Measurements from ENCODE around the gene RAB15.

Gene RAB15

DNA sequence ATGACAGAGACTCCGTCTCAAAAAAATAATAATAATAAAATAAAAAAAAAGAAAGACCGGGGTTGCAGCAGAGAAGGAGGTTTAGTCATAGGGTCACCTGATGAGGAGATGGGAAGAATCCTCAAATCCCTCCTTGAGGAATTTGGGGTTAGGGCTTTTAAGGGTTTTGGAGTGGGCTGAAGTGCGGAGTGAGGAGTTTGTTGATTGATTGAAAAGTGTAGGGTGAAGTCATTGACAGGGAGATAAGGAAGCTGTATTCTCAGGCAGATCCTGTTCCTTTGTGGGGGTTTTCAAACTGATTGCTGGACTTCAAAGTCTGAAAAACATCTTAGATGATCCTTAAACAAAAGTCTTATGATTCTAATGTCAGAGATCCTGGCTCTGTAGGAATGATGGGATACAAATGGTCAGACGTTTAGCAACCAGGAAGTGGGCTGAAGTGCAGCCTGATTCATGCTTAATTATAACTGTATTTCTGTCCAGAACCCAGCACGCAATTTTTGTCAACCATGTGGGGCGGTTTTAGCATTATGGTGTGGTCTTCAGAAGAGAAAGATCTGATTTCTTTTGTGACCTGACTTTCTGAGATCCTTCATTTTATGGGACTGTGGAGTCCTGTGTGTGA lies 30.6 kb upstream of the RAB15 start:
- Histone ChIP-seq H3K9ac (ENCODE audit: low read length in 2 of 2) (no peak overlapping the region), H3K4me3 (ENCODE audit: low read length in 2 of 2) (no peak overlapping the region), H3K27ac (ENCODE audit: low read length) (no peak overlapping the region), H3K4me1 (ENCODE audit: control insufficient read depth, insufficient read depth, low read length) (peaks cover 5% of the 10 kb centered on the region), H3K9me3 (ENCODE audit: control insufficient read depth in 2 of 2, low read length in 2 of 2) (no peaks in the 10 kb centered on the region), H3K27me3 (ENCODE audit: control insufficient read depth in 1 of 2, insufficient read depth in 2 of 2, low read length in 2 of 2) (no peaks in the 10 kb centered on the region), H3K36me3 (ENCODE audit: control insufficient read depth in 2 of 2, insufficient read depth in 2 of 2, low read length in 2 of 2) (peaks cover 0 to 9% of the 10 kb centered on the region in 2 donors)

DNA sequence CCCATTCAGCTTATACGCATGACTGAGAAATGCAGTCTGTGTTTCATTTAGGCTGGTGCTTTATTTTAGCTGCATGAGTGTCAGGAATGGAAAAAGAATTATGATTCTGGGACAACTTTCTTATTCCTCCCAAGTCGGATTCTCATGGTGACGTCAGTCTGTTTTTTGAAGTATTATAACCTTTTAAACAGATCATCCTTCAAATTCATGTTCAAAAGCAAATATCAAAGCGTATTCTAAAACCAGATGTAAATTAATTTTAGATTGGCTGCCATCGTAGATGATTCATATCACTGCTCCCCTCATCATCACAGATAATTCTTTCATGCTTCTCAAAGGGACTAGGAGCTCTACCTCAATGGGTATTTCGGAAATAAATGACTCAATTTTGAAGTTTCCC lies 29.6 kb upstream of the RAB15 start:
- no peak overlapping the region for H3K9ac ChIP-seq (ENCODE audit: low read length in 2 of 2)
- no peaks in the 10 kb centered on the region for H3K9me3 ChIP-seq (ENCODE audit: control insufficient read depth in 2 of 2, low read length in 2 of 2)
- no peak overlapping the region for H3K27ac ChIP-seq (ENCODE audit: low read length)
- no peak overlapping the region for H3K4me3 ChIP-seq (ENCODE audit: low read length in 2 of 2)
- H3K36me3 ChIP-seq (ENCODE audit: control insufficient read depth in 2 of 2, insufficient read depth in 2 of 2, low read length in 2 of 2), result peaks cover 0 to 7% of the 10 kb centered on the region in 2 donors
- H3K4me1 ChIP-seq (ENCODE audit: control insufficient read depth, insufficient read depth, low read length), result peaks cover 5% of the 10 kb centered on the region
- no peaks in the 10 kb centered on the region for H3K27me3 ChIP-seq (ENCODE audit: control insufficient read depth in 1 of 2, insufficient read depth in 2 of 2, low read length in 2 of 2)

DNA sequence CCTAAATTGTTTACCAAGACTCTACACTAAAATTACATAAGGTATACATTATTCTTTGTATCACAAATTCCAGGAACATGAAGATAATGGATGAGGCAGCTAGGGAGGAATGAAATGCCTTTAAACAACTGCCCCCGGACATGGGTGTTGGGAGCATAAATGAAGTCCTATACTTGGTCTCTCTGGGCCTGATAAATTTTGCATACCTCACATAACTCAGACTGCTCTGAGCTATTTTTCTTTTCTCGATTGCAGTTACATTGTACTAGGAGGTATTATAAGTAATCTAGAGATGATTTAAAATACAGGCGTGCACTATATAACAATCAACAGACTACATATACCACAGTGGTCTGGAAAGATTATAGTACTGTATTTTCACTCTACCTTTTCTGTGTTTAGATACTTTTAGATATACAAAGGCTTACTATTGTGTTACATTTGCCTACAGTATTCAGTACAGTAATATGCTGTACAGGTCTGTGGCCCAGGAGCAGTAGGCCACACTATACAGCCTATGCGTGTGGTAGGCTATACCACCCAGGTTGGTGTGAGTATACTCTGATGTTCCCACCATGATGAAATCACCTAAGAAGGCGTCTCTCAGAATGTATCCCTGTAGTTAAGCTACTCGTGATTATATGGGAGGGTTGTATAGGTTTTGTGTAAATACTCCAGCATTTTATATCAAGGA lies 28.9 kb upstream of the RAB15 start:
- H3K27ac ChIP-seq (ENCODE audit: low read length), result no peak overlapping the region
- no peaks in the 10 kb centered on the region for H3K9me3 ChIP-seq (ENCODE audit: control insufficient read depth in 2 of 2, low read length in 2 of 2)
- H3K9ac ChIP-seq (ENCODE audit: low read length in 2 of 2), result no peak overlapping the region
- peaks cover 0 to 7% of the 10 kb centered on the region in 2 donors for H3K36me3 ChIP-seq (ENCODE audit: control insufficient read depth in 2 of 2, insufficient read depth in 2 of 2, low read length in 2 of 2)
- no peaks in the 10 kb centered on the region for H3K27me3 ChIP-seq (ENCODE audit: control insufficient read depth in 1 of 2, insufficient read depth in 2 of 2, low read length in 2 of 2)
- no peak overlapping the region for H3K4me3 ChIP-seq (ENCODE audit: low read length in 2 of 2)
- peaks cover 5% of the 10 kb centered on the region for H3K4me1 ChIP-seq (ENCODE audit: control insufficient read depth, insufficient read depth, low read length)

DNA sequence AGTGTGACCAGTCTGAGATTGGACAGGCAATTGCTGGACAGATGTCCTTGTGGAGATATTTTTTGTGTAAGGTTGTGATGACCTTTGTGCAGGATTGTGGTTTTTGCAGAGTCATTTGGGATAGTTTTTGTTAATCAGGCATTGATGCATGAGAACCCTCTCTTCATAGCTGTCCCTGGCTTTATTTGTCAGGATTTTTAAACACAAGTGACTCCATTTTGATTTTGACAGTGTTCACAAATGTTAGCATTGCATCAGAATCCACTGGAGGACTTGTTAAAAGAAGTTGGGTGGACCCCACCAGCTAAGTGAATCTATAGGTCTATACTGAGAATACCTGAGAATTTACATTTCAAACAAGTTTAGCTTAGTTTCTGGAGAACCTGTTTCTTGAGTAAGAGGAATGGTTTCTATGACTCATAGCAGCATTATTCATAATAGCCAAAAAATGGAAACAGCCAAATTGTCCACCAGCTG lies 26.4 kb upstream of the RAB15 start:
- H3K27ac ChIP-seq (ENCODE audit: low read length), result no peak overlapping the region
- peaks cover 5% of the 10 kb centered on the region for H3K4me1 ChIP-seq (ENCODE audit: control insufficient read depth, insufficient read depth, low read length)
- no peak overlapping the region for H3K4me3 ChIP-seq (ENCODE audit: low read length in 2 of 2)
- no peak overlapping the region for H3K9ac ChIP-seq (ENCODE audit: low read length in 2 of 2)
- no peaks in the 10 kb centered on the region for H3K9me3 ChIP-seq (ENCODE audit: control insufficient read depth in 2 of 2, low read length in 2 of 2)
- no peaks in the 10 kb centered on the region for H3K36me3 ChIP-seq (ENCODE audit: control insufficient read depth in 2 of 2, insufficient read depth in 2 of 2, low read length in 2 of 2)
- no peaks in the 10 kb centered on the region for H3K27me3 ChIP-seq (ENCODE audit: control insufficient read depth in 1 of 2, insufficient read depth in 2 of 2, low read length in 2 of 2)

DNA sequence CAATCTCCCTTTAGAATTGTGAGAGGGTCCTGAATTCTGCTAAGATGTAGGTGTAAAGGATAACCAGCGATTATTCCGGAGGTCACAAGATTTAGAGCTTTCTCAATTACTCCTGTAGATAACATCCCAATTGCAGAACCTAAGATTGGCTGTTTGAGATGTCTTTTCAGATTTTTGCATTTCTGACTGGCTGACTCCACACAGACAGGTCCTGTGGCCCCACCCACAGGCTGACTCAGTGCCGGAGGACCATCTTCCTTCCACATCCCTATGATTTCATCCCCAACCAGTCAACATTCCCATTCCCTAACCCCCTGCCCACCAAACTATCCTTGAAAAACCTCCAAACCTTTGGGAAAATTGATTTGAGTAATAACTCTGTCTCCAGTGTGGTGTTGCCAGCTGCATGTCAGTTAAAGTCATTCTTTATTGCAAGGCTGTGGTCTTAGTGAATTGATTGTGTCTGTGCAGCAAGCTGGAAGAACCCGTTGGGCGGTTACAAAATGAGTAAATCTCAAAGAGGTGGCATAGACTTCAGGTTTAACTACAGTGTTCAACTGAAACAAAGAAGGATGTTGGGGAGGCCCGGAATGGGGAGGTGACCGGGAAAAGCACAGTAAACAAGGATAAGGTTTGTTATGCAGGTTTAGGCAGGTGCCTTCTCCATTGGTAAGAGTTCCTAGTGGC lies 25.1 kb upstream of the RAB15 start:
- H3K9ac ChIP-seq (ENCODE audit: low read length in 2 of 2), result no peak overlapping the region
- no peaks in the 10 kb centered on the region for H3K36me3 ChIP-seq (ENCODE audit: control insufficient read depth in 2 of 2, insufficient read depth in 2 of 2, low read length in 2 of 2)
- H3K9me3 ChIP-seq (ENCODE audit: control insufficient read depth in 2 of 2, low read length in 2 of 2), result no peaks in the 10 kb centered on the region
- H3K27me3 ChIP-seq (ENCODE audit: control insufficient read depth in 1 of 2, insufficient read depth in 2 of 2, low read length in 2 of 2), result no peaks in the 10 kb centered on the region
- H3K4me1 ChIP-seq (ENCODE audit: control insufficient read depth, insufficient read depth, low read length), result peaks cover 5% of the 10 kb centered on the region
- no peak overlapping the region for H3K4me3 ChIP-seq (ENCODE audit: low read length in 2 of 2)
- no peak overlapping the region for H3K27ac ChIP-seq (ENCODE audit: low read length)

DNA sequence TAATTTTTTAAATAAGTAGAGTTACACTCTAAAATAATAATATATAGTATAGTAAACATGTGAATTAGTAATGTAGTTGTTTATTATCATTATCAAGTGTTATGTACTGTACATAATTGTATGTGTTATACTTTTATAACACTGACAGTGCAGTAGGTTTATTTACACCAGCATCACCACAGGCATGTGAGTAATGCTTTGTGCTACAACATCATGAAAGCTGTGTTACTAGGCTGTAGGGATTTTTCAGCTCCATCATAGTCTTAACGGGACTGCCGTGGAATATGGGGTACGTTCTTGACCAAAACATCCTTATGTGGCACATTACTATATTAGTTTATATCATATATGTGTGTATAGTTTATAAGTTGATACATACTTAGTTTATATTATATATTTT lies 23.2 kb upstream of the RAB15 start:
- Histone ChIP-seq H3K9me3 (ENCODE audit: control insufficient read depth in 2 of 2, low read length in 2 of 2) (no peaks in the 10 kb centered on the region), H3K4me1 (ENCODE audit: control insufficient read depth, insufficient read depth, low read length) (no peaks in the 10 kb centered on the region), H3K27ac (ENCODE audit: low read length) (no peak overlapping the region), H3K9ac (ENCODE audit: low read length in 2 of 2) (no peak overlapping the region), H3K4me3 (ENCODE audit: low read length in 2 of 2) (no peak overlapping the region), H3K27me3 (ENCODE audit: control insufficient read depth in 1 of 2, insufficient read depth in 2 of 2, low read length in 2 of 2) (no peaks in the 10 kb centered on the region), H3K36me3 (ENCODE audit: control insufficient read depth in 2 of 2, insufficient read depth in 2 of 2, low read length in 2 of 2) (no peaks in the 10 kb centered on the region)

DNA sequence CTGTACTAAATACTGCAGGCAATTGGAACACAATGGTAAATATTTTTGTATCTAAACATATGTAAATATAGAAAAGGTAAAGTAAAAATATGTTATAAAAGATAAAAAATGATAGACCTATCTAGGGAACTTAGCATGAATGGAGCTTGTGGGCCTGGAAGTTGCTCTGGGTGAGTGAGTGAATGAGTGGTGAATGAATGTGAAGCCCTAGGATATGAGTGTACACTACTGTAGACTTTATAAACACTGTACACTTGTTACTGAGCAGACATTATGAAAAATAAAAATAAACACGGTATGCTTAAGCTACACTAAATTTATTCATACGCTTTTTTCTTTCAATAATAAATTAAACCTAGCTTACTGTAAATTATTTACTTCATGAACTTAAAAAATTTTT lies 22.4 kb upstream of the RAB15 start:
- Histone ChIP-seq H3K27ac (ENCODE audit: low read length) (no peak overlapping the region), H3K9ac (ENCODE audit: low read length in 2 of 2) (no peak overlapping the region), H3K4me1 (ENCODE audit: control insufficient read depth, insufficient read depth, low read length) (no peaks in the 10 kb centered on the region), H3K36me3 (ENCODE audit: control insufficient read depth in 2 of 2, insufficient read depth in 2 of 2, low read length in 2 of 2) (no peaks in the 10 kb centered on the region), H3K27me3 (ENCODE audit: control insufficient read depth in 1 of 2, insufficient read depth in 2 of 2, low read length in 2 of 2) (no peaks in the 10 kb centered on the region), H3K9me3 (ENCODE audit: control insufficient read depth in 2 of 2, low read length in 2 of 2) (no peaks in the 10 kb centered on the region), H3K4me3 (ENCODE audit: low read length in 2 of 2) (no peak overlapping the region)

DNA sequence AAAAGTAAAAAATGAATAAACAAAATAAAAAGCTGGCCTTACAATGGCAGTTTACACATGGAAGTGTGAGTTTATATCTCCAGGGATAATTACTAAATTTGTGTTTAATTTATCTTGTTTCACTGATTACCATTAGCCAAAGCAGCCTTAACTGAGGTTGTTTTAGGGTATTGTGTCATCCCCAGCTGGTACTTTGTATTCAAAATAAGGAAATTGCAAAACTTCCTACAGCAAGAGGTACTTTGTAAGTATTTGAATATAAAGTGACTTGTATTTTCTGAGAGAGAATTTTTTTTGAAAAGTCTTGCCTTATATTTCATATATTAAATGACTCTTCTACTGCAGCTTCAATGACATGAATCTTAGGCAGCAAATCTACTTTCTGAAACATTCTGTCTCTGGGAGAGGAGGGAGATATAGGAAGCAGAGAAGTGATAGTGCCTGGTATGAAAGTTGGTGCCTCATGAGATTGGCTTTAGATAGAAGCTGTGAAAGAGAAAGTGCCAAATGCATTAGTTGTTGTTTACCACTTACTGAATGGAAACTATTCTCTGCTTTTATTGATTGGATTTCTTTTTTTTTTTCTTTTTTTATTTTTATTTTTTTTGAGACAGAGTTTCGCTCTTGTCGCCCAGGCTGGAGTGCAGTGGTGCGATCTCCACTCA lies 21.3 kb upstream of the RAB15 start:
- Histone ChIP-seq H3K9me3 (ENCODE audit: control insufficient read depth in 2 of 2, low read length in 2 of 2) (no peaks in the 10 kb centered on the region), H3K27ac (ENCODE audit: low read length) (no peak overlapping the region), H3K4me1 (ENCODE audit: control insufficient read depth, insufficient read depth, low read length) (no peaks in the 10 kb centered on the region), H3K36me3 (ENCODE audit: control insufficient read depth in 2 of 2, insufficient read depth in 2 of 2, low read length in 2 of 2) (no peaks in the 10 kb centered on the region), H3K27me3 (ENCODE audit: control insufficient read depth in 1 of 2, insufficient read depth in 2 of 2, low read length in 2 of 2) (no peaks in the 10 kb centered on the region), H3K4me3 (ENCODE audit: low read length in 2 of 2) (no peak overlapping the region), H3K9ac (ENCODE audit: low read length in 2 of 2) (no peak overlapping the region)

DNA sequence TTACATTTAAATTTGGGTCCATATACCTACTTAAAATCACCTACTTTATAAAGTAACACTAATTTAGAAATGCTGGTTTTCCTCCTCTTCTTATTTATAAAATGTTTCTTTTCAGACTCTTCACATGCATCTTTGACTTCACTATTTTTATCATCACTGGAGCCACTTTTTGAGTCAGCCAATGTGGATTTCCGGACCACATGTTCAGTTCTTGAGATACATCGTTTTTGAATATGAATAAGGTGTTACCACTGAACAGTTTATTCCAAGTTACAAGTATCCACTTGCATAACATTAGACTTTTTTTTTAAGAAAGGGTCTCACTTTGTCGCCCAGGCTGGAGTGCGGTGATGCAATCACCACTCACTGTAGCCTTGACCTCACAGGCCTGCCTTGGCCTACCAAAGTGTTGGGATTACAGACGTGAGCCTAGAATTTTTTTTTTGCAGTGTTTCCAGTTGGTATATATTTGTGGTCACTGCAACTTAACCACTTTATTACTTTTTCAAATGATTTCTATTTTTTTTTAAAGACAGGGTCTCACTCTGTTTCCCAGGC lies 20.3 kb upstream of the RAB15 start:
- Histone ChIP-seq H3K27me3 (ENCODE audit: control insufficient read depth in 1 of 2, insufficient read depth in 2 of 2, low read length in 2 of 2) (no peaks in the 10 kb centered on the region), H3K4me3 (ENCODE audit: low read length in 2 of 2) (no peak overlapping the region), H3K4me1 (ENCODE audit: control insufficient read depth, insufficient read depth, low read length) (peaks cover 8% of the 10 kb centered on the region), H3K36me3 (ENCODE audit: control insufficient read depth in 2 of 2, insufficient read depth in 2 of 2, low read length in 2 of 2) (no peaks in the 10 kb centered on the region), H3K9ac (ENCODE audit: low read length in 2 of 2) (no peak overlapping the region), H3K9me3 (ENCODE audit: control insufficient read depth in 2 of 2, low read length in 2 of 2) (no peaks in the 10 kb centered on the region), H3K27ac (ENCODE audit: low read length) (no peak overlapping the region)

DNA sequence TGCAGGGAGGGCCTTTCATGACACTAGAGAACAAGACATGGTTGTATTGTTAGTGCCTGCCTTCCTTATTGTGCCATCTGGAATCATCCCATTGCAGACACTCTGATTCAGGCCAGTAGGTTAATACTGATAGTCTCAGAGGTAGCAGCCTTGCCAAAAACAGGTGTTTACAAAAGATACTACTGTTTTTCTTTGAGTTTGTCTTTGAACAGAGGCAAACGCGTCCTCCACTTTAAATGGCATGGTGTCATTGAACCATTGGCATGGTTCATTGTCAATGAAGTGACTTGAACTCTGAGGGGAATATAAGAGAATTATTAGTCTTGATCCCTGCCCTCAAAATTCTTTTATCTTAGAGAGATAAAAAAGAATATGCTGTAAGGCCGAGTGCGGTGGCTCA lies 18.8 kb upstream of the RAB15 start:
- no peak overlapping the region for H3K9ac ChIP-seq (ENCODE audit: low read length in 2 of 2)
- H3K27ac ChIP-seq (ENCODE audit: low read length), result no peak overlapping the region
- H3K27me3 ChIP-seq (ENCODE audit: control insufficient read depth in 1 of 2, insufficient read depth in 2 of 2, low read length in 2 of 2), result no peaks in the 10 kb centered on the region
- peaks cover 13% of the 10 kb centered on the region for H3K4me1 ChIP-seq (ENCODE audit: control insufficient read depth, insufficient read depth, low read length)
- H3K9me3 ChIP-seq (ENCODE audit: control insufficient read depth in 2 of 2, low read length in 2 of 2), result no peaks in the 10 kb centered on the region
- no peak overlapping the region for H3K4me3 ChIP-seq (ENCODE audit: low read length in 2 of 2)
- H3K36me3 ChIP-seq (ENCODE audit: control insufficient read depth in 2 of 2, insufficient read depth in 2 of 2, low read length in 2 of 2), result no peaks in the 10 kb centered on the region
